NCI-H146 treated with DMSO at 0.1 percent for 48 hours (cell line): Measurements from ENCODE around the gene USP32.
"Not testable (repeated sequence)": the region's sequence is repeated elsewhere in the genome, so short reads cannot be mapped to it uniquely, and the experiment has no call there.

Source experiments
- DNase-seq: peaks from one replicate; lab custom pipeline; 2025; ENCODE audit not compliant: unreplicated experiment; lab: John Stamatoyannopoulos, UW

Gene USP32

GRCh38 chr17:60392042-60392844 is at the start of gene USP32:
Gene USP32 (minus strand): TSS chr17:60392133. CDS start chr17:60391939, 194 bp downstream.
- peak; percentile 90 for DNase-seq

GRCh38 chr17:60439501-60439900 is 47.6 kb upstream of the USP32 start:
- no peak for DNase-seq

GRCh38 chr17:60436676-60437075 is 44.7 kb upstream of the USP32 start:
- no peak for DNase-seq

GRCh38 chr17:60435244-60436167 is 43.6 kb upstream of the USP32 start:
- DNase-seq, result peak; percentile 61

- DNase-seq, result not testable (repeated sequence)
Measured at GRCh38 chr17:60433021-60433997, 41.4 kb upstream of the USP32 start.

GRCh38 chr17:60430561-60430960 is 38.6 kb upstream of the USP32 start:
- not testable (repeated sequence) for DNase-seq

GRCh38 chr17:60428491-60428890 is 36.6 kb upstream of the USP32 start:
- DNase-seq, result not testable (repeated sequence)

GRCh38 chr17:60426596-60426995 is 34.7 kb upstream of the USP32 start:
- no peak for DNase-seq

- no peak for DNase-seq
Measured at GRCh38 chr17:60425626-60426025, 33.7 kb upstream of the USP32 start.

- no peak for DNase-seq
Measured at GRCh38 chr17:60423865-60424264, 31.9 kb upstream of the USP32 start.

GRCh38 chr17:60422162-60422665 is 30.3 kb upstream of the USP32 start, which contains the start of gene CHCT1:
Gene CHCT1 (plus strand): TSS chr17:60422489. CDS start chr17:60422593, 104 bp downstream.
- no peak for DNase-seq

GRCh38 chr17:60421273-60422161 is 29.6 kb upstream of the USP32 start:
- no peak for DNase-seq

- not testable (repeated sequence) for DNase-seq
Measured at GRCh38 chr17:60419875-60420274, 27.9 kb upstream of the USP32 start.

GRCh38 chr17:60419003-60419402 is 27.1 kb upstream of the USP32 start:
- DNase-seq, result not testable (repeated sequence)

- DNase-seq, result no peak
Measured at GRCh38 chr17:60416368-60416925, 24.5 kb upstream of the USP32 start.

GRCh38 chr17:60415146-60415545 is 23.2 kb upstream of the USP32 start:
- DNase-seq, result no peak

GRCh38 chr17:60412701-60413100 is 20.8 kb upstream of the USP32 start:
- DNase-seq, result no peak

GRCh38 chr17:60410001-60410400 is 18.1 kb upstream of the USP32 start:
- DNase-seq, result no peak

GRCh38 chr17:60406887-60407286 is 15.0 kb upstream of the USP32 start:
- DNase-seq, result no peak
